HCT116 (cell line): ENCODE measurements around the gene CEMIP2. TPM values are rescaled to one million over a fixed set of nuclear protein-coding genes. Genes with fewer than 3 reads are reported as not detected.

Experiments
- ATAC-seq: fragments of 200-7000 bp; cut with Tn5 transposase; 2 replicates; pipeline ENCODE4 v1.9.1; 2020; ENCODE audit warnings: mild to moderate bottlenecking, moderate library complexity
- BruUV-seq: library from RNA; stranded (reverse); fragments of 400-500 nt; replicated peaks from 2 replicates; lab custom pipeline; 2021; lab: Mats Ljungman, UMichigan
- CTCF ChIA-PET: fragments of 300-600 bp; sonication (Branson Sonifier 250); formaldehyde crosslinking; loops from one replicate; lab custom pipeline; 2021; ENCODE audit warnings: antibody characterized with exemption; lab: Charles Lee
- POLR2A ChIA-PET: fragments of 300-600, 350-600 bp; sonication (Branson Sonifier 250); formaldehyde crosslinking; loops from one replicate; lab custom pipeline; 2021; ENCODE audit warnings: antibody characterized with exemption; lab: Charles Lee
- RAD21 ChIA-PET, 2 experiments: fragments of 300-600 bp; sonication (Branson Sonifier 250); formaldehyde crosslinking; loops; one replicate each; lab custom pipeline; 2023; ENCODE audit warnings: low total read pairs in 2 of 2; ENCODE audit not compliant: uncharacterized antibody in 2 of 2, unreplicated experiment in 2 of 2, low non-redundant PET in 1 of 2; lab: Charles Lee
- DNase-seq: peaks from one replicate; pipeline ENCODE4 v3.0.0-alpha.2; 2010; ENCODE audit warnings: low read depth, low spot score
- H2AFZ ChIP-seq: fragments of 200-600 bp; shearing (Covaris generic), sonication (generic); 2 replicates; pipeline ENCODE4 v1.6.1; 2017; ENCODE audit warnings: low read depth, mixed run types, mixed read lengths, antibody characterized with exemption, low read length; ENCODE audit not compliant: poor library complexity, severe bottlenecking
- H3K27ac ChIP-seq: 2 replicates; pipeline ENCODE4 v1.5.1; 2012; ENCODE audit warnings: low read depth, low read length
- H3K27me3 ChIP-seq: fragments of 200-600 bp; sonication (generic); 2 replicates; pipeline ENCODE4 v1.6.1; 2016; ENCODE audit warnings: mixed run types, low read length, mixed read lengths; ENCODE audit not compliant: insufficient read depth
- H3K36me3 ChIP-seq, 2 experiments: fragments of 200-500 bp in 1 of 2; fragments of 200-600 bp in 1 of 2; sonication (Bioruptor generic) in 1 of 2; sonication (generic) in 1 of 2; 2 replicates each; pipeline versions ENCODE4 v1.5.1 to v1.6.1; 2014 to 2016; ENCODE audit warnings: low read length in 2 of 2, inconsistent platforms in 1 of 2, mixed read lengths in 1 of 2, mixed run types in 1 of 2; ENCODE audit not compliant: insufficient read depth in 2 of 2, control insufficient read depth in 1 of 2
- H3K4me1 ChIP-seq, 2 experiments: fragments of 200-600 bp in 1 of 2; sonication (generic) in 1 of 2; 2 replicates each; pipeline versions ENCODE4 v1.5.1 to v1.6.1; 2012 to 2017; ENCODE audit warnings: low read length in 2 of 2, inconsistent platforms in 1 of 2, mild to moderate bottlenecking in 1 of 2, mixed read lengths in 1 of 2, mixed run types in 1 of 2, moderate library complexity in 1 of 2; ENCODE audit not compliant: insufficient read depth in 2 of 2, control insufficient read depth in 1 of 2
- H3K4me2 ChIP-seq: fragments of 200-600 bp; sonication (generic); 2 replicates; pipeline ENCODE4 v1.6.1; 2017; ENCODE audit warnings: mixed run types, low read length, mixed read lengths
- H3K4me3 ChIP-seq, 2 experiments: fragments of 200-600 bp in 1 of 2; sonication (generic) in 1 of 2; replicated peaks in 1 of 2; 2 replicates each; pipeline ENCODE4 v1.5.1; 2011 to 2016; ENCODE audit warnings: low read length in 2 of 2, control low read depth in 1 of 2, low read depth in 1 of 2, mild to moderate bottlenecking in 1 of 2, mixed read lengths in 1 of 2, mixed run types in 1 of 2
- H3K79me2 ChIP-seq: fragments of 200-600 bp; sonication (generic); 2 replicates; pipeline ENCODE4 v1.6.1; 2017; ENCODE audit warnings: mild to moderate bottlenecking, mixed run types, low read length, moderate library complexity, mixed read lengths; ENCODE audit not compliant: insufficient read depth
- H3K9ac ChIP-seq: fragments of 200-600 bp; sonication (generic); 2 replicates; pipeline ENCODE4 v1.6.1; 2016; ENCODE audit warnings: low read length, mixed read lengths
- H3K9me2 ChIP-seq: fragments of 200-600 bp; sonication (generic), shearing (Covaris generic); 2 replicates; pipeline ENCODE4 v1.6.1; 2017; ENCODE audit warnings: mixed run types, mild to moderate bottlenecking, moderate library complexity; ENCODE audit not compliant: insufficient read depth
- H3K9me3 ChIP-seq, 2 experiments: fragments of 200-500 bp in 1 of 2; fragments of 200-600 bp in 1 of 2; sonication (Bioruptor generic) in 1 of 2; sonication (generic) in 1 of 2; 2 replicates each; pipeline ENCODE4 v1.6.1; 2014 to 2017; ENCODE audit warnings: low read length in 2 of 2, mixed read lengths in 2 of 2, inconsistent platforms in 1 of 2, low read depth in 1 of 2, mild to moderate bottlenecking in 1 of 2, mixed run types in 1 of 2, moderate library complexity in 1 of 2; ENCODE audit not compliant: control insufficient read depth in 1 of 2, insufficient read depth in 1 of 2
- H4K20me1 ChIP-seq: fragments of 200-600 bp; sonication (generic), shearing (Covaris generic); 2 replicates; pipeline ENCODE4 v1.6.1; 2017; ENCODE audit warnings: mixed run types, mild to moderate bottlenecking, moderate library complexity; ENCODE audit not compliant: insufficient read depth
- CEBPB ChIP-seq: IDR thresholded peaks from 2 replicates; pipeline ENCODE4 v1.6.1; 2012; ENCODE audit warnings: low read depth
- EGR1 ChIP-seq: IDR thresholded peaks from 2 replicates; pipeline ENCODE4 v1.6.1; 2012; ENCODE audit warnings: low read depth
- EZH2phosphoT487 ChIP-seq: fragments of 200-600 bp; IDR thresholded peaks from 2 replicates; pipeline ENCODE4 v1.6.1; 2018; ENCODE audit warnings: antibody characterized with exemption, borderline replicate concordance
- FOSL1 ChIP-seq: IDR thresholded peaks from 2 replicates; pipeline ENCODE4 v1.6.1; 2012; ENCODE audit warnings: low read depth
- POLR2AphosphoS5 ChIP-seq: IDR thresholded peaks from 2 replicates; pipeline ENCODE4 v1.6.1; 2011; ENCODE audit warnings: mild to moderate bottlenecking, low read depth, low read length, moderate library complexity
- RAD21 ChIP-seq: IDR thresholded peaks from 2 replicates; pipeline ENCODE4 v1.6.1; 2012; ENCODE audit warnings: low read depth, mild to moderate bottlenecking
- SIN3A ChIP-seq: IDR thresholded peaks from 2 replicates; pipeline ENCODE4 v1.6.1; 2012; ENCODE audit warnings: low read depth
- SP1 ChIP-seq: IDR thresholded peaks from 2 replicates; pipeline ENCODE4 v1.6.1; 2012; ENCODE audit warnings: low read depth
- TCF7L2 ChIP-seq: IDR thresholded peaks from 2 replicates; pipeline ENCODE4 v1.7.0; 2011; ENCODE audit warnings: borderline replicate concordance, inconsistent platforms; ENCODE audit not compliant: insufficient read depth, insufficient read length; ENCODE audit errors: extremely low read depth
- YY1 ChIP-seq: IDR thresholded peaks from 2 replicates; pipeline ENCODE4 v1.6.1; 2011; ENCODE audit warnings: low read length, low read depth, moderate library complexity, mild to moderate bottlenecking; ENCODE audit not compliant: insufficient replicate concordance; ENCODE audit errors: extremely low read depth
- intact Hi-C: fragments of 100-400 bp; cut with micrococcal nuclease; formaldehyde crosslinking; loops from 2 replicates; pipeline ENCODE4 v1.10.0; 2022
- total RNA-seq: library from RNA; stranded (reverse); gene quantifications from one replicate; pipeline ENCODE4 v1.2.1, GENCODE V29; 2021; ENCODE audit not compliant: unreplicated experiment
- TF ChIP-seq, protein P1 (sequence below): IDR thresholded peaks from 2 replicates; pipeline ENCODE4 v1.6.1; 2012
- TF ChIP-seq, protein P2 (sequence below): IDR thresholded peaks from 2 replicates; pipeline ENCODE4 v1.6.1; 2011; ENCODE audit warnings: mild to moderate bottlenecking, low read length, moderate library complexity; ENCODE audit not compliant: insufficient replicate concordance; ENCODE audit errors: extremely low read depth
- TF ChIP-seq, protein P3 (sequence below), 3 experiments: fragments of 200-600 bp in 1 of 3; sonication (generic) in 1 of 3; IDR thresholded peaks in 2 of 3; conservative IDR thresholded peaks in 1 of 3; 2 replicates each; pipeline ENCODE4 v1.5.1; 2012 to 2017; ENCODE audit warnings: low read depth in 2 of 3, low read length in 2 of 3, antibody characterized with exemption in 1 of 3, borderline replicate concordance in 1 of 3, control low read depth in 1 of 3, mild to moderate bottlenecking in 1 of 3, mixed read lengths in 1 of 3, mixed run types in 1 of 3, moderate library complexity in 1 of 3; ENCODE audit not compliant: insufficient read depth in 1 of 3
- TF ChIP-seq, protein P4 (sequence below): IDR thresholded peaks from 2 replicates; pipeline ENCODE4 v1.6.1; 2012; ENCODE audit warnings: low read depth

CEMIP2 gene
- total RNA-seq, 1 experiment from 2014 or later, result 14.3 TPM

DNA sequence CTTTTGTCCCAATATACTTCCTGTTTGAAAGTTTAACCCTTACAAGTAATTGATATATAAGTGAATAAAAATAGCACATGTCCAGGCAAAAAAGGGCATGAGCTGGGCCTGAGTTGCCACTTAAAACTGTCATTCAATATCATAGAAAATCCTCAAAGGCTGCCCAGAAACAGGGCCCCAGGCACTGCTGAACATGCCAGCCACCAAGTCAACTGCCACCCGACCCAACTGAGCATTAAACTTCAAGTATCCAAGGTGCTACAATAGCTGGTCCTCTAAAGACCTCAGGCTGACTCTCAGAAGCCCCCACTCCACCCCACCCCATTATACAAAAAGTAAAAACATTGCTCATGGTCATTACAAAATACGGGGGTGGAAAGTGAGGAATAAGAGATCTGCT is 83.7 kb downstream of the CEMIP2 start:
- H3K36me3 ChIP-seq, result no peaks in the 10 kb centered on the region
- no peaks in the 10 kb centered on the region for H3K79me2 ChIP-seq
- no peaks in the 10 kb centered on the region for H4K20me1 ChIP-seq
- DNase-seq (no peak), ATAC-seq (no peak)
- no peaks in the 10 kb centered on the region for H3K9me2 ChIP-seq
- H2AFZ ChIP-seq, result no peak overlapping the region
- intact Hi-C loops, result no loop called here
- POLR2A ChIA-PET, result no interaction called here
- no TSS peak for BruUV-seq
- peak overlapping the region; percentile 39; the same call in 1 of the 2 replicates for H3K4me2 ChIP-seq
- CTCF ChIA-PET, result interaction anchor here (0.6 to 1.3 kb wide), 4 partner anchors 9 to 118 kb away, joined by 3 to 6 read pairs (median 4); no protein-coding TSS in a partner anchor
- H3K27me3 ChIP-seq, result no peaks in the 10 kb centered on the region
- no peak overlapping the region for H3K4me3 ChIP-seq
- H3K9me3 ChIP-seq, result no peaks in the 10 kb centered on the region
- RAD21 ChIA-PET, result interaction anchor here in 1 of 2 experiments (1.3 kb wide), 1 partner anchor 82 kb away, joined by 3 read pairs; no protein-coding TSS in a partner anchor
- no peak overlapping the region for H3K9ac ChIP-seq
- peak overlapping the region; percentile 30; the same call in 1 of the 2 replicates for H3K27ac ChIP-seq
- peaks cover 63 to 64% of the 10 kb centered on the region in 2 experiments for H3K4me1 ChIP-seq
- TF ChIP-seq EGR1, result no peak
- TF ChIP-seq, protein P1, sequence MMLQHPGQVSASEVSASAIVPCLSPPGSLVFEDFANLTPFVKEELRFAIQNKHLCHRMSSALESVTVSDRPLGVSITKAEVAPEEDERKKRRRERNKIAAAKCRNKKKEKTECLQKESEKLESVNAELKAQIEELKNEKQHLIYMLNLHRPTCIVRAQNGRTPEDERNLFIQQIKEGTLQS, result no peak
- TF ChIP-seq, protein P2, sequence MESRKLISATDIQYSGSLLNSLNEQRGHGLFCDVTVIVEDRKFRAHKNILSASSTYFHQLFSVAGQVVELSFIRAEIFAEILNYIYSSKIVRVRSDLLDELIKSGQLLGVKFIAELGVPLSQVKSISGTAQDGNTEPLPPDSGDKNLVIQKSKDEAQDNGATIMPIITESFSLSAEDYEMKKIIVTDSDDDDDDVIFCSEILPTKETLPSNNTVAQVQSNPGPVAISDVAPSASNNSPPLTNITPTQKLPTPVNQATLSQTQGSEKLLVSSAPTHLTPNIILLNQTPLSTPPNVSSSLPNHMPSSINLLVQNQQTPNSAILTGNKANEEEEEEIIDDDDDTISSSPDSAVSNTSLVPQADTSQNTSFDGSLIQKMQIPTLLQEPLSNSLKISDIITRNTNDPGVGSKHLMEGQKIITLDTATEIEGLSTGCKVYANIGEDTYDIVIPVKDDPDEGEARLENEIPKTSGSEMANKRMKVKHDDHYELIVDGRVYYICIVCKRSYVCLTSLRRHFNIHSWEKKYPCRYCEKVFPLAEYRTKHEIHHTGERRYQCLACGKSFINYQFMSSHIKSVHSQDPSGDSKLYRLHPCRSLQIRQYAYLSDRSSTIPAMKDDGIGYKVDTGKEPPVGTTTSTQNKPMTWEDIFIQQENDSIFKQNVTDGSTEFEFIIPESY, result no peak
- no peak for TF ChIP-seq EZH2phosphoT487
- no peak for TF ChIP-seq RAD21
- no peak for TF ChIP-seq YY1
- TF ChIP-seq, protein P3, sequence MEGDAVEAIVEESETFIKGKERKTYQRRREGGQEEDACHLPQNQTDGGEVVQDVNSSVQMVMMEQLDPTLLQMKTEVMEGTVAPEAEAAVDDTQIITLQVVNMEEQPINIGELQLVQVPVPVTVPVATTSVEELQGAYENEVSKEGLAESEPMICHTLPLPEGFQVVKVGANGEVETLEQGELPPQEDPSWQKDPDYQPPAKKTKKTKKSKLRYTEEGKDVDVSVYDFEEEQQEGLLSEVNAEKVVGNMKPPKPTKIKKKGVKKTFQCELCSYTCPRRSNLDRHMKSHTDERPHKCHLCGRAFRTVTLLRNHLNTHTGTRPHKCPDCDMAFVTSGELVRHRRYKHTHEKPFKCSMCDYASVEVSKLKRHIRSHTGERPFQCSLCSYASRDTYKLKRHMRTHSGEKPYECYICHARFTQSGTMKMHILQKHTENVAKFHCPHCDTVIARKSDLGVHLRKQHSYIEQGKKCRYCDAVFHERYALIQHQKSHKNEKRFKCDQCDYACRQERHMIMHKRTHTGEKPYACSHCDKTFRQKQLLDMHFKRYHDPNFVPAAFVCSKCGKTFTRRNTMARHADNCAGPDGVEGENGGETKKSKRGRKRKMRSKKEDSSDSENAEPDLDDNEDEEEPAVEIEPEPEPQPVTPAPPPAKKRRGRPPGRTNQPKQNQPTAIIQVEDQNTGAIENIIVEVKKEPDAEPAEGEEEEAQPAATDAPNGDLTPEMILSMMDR (IDR thresholded peaks at IDR 0.05 in 2 of 3, conservative IDR thresholded peaks at IDR 0.05 in 1 of 3; ENCODE audit: borderline replicate concordance in 1 of 3, insufficient read depth in 1 of 3, low read depth in 2 of 3, low read length in 2 of 3), result no peak
- TF ChIP-seq, protein P4, sequence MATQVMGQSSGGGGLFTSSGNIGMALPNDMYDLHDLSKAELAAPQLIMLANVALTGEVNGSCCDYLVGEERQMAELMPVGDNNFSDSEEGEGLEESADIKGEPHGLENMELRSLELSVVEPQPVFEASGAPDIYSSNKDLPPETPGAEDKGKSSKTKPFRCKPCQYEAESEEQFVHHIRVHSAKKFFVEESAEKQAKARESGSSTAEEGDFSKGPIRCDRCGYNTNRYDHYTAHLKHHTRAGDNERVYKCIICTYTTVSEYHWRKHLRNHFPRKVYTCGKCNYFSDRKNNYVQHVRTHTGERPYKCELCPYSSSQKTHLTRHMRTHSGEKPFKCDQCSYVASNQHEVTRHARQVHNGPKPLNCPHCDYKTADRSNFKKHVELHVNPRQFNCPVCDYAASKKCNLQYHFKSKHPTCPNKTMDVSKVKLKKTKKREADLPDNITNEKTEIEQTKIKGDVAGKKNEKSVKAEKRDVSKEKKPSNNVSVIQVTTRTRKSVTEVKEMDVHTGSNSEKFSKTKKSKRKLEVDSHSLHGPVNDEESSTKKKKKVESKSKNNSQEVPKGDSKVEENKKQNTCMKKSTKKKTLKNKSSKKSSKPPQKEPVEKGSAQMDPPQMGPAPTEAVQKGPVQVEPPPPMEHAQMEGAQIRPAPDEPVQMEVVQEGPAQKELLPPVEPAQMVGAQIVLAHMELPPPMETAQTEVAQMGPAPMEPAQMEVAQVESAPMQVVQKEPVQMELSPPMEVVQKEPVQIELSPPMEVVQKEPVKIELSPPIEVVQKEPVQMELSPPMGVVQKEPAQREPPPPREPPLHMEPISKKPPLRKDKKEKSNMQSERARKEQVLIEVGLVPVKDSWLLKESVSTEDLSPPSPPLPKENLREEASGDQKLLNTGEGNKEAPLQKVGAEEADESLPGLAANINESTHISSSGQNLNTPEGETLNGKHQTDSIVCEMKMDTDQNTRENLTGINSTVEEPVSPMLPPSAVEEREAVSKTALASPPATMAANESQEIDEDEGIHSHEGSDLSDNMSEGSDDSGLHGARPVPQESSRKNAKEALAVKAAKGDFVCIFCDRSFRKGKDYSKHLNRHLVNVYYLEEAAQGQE, result no peak
- TF ChIP-seq SIN3A, result no peak
- no peak for TF ChIP-seq FOSL1
- no peak for TF ChIP-seq CEBPB
- TF ChIP-seq SP1, result no peak
- TF ChIP-seq POLR2AphosphoS5, result no peak
- TF ChIP-seq TCF7L2, result no peak
